AG09319 (cell line): ENCODE measurements around the gene MRPL47.

Experiments used
- DNase-seq: peaks from one replicate; pipeline ENCODE4 v3.0.0-alpha.2; 2010; ENCODE audit warnings: low read depth; ENCODE audit errors: extremely low read depth
- TF ChIP-seq, protein P1 (sequence below): IDR thresholded peaks from 2 replicates; pipeline ENCODE4 v1.5.1; 2011; ENCODE audit warnings: low read depth, mild to moderate bottlenecking, inconsistent platforms, low read length, moderate library complexity

The MRPL47 gene

DNA sequence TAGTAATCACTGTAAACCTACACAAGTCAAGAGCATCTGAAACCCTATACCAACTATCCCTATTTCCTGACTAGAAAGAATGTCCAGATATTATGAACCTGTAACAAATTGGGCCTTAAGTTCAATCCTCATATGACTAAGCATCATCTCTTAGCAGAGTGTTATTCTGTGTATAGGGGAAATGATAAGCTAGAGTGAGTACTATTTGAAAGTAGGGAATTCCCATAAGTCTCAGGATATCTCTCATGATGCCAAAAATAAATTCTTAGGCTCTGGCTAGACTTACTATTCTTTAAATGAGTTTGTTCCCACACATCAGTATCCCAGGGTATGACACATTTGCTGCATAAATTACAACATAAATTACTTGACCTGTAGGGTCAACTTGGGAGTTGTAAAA is 15.3 kb downstream of the MRPL47 start:
- DNase-seq = no peak
- TF ChIP-seq, protein P1, sequence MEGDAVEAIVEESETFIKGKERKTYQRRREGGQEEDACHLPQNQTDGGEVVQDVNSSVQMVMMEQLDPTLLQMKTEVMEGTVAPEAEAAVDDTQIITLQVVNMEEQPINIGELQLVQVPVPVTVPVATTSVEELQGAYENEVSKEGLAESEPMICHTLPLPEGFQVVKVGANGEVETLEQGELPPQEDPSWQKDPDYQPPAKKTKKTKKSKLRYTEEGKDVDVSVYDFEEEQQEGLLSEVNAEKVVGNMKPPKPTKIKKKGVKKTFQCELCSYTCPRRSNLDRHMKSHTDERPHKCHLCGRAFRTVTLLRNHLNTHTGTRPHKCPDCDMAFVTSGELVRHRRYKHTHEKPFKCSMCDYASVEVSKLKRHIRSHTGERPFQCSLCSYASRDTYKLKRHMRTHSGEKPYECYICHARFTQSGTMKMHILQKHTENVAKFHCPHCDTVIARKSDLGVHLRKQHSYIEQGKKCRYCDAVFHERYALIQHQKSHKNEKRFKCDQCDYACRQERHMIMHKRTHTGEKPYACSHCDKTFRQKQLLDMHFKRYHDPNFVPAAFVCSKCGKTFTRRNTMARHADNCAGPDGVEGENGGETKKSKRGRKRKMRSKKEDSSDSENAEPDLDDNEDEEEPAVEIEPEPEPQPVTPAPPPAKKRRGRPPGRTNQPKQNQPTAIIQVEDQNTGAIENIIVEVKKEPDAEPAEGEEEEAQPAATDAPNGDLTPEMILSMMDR = no peak

DNA sequence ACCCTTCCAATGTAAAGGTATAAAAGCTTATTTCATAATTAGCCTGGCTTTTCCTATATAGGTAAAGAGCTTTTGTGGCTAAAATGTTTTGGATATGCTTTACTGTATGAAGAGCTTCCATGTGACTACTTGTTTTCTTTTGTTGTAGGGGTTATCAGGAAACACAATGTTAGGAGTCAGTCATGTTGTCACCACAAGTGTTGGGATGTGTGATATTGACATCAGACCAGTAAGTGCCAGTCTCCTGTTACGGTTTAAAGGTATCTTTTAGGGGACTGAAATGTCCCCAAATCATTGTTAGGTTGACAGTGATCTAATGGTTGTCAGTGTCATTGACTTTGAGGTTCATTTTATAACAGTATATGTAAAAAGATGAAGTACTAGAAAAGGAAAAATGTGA is 23.4 kb downstream of the MRPL47 start:
- TF ChIP-seq, protein P1 = no peak
- no peak for DNase-seq

DNA sequence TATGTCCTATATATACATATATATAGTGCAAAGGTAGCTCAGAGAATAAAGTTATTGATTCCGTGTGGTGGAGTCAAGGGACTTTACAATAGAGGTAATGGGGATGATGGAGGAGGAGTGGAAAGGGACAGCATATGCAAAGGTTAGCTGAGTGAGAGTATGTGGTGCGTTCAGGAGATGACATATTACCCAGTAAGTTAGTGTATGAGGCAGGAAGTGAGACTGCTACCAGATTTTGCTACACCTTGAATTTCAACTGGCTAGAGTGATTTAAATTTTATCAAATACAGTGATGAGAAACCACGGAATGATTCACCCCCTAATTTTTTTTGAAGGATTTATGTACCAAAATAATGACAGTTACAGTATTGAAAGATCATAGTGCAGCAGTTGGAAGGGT is 38.9 kb downstream of the MRPL47 start:
- TF ChIP-seq, protein P1 = no peak
- no peak for DNase-seq

DNA sequence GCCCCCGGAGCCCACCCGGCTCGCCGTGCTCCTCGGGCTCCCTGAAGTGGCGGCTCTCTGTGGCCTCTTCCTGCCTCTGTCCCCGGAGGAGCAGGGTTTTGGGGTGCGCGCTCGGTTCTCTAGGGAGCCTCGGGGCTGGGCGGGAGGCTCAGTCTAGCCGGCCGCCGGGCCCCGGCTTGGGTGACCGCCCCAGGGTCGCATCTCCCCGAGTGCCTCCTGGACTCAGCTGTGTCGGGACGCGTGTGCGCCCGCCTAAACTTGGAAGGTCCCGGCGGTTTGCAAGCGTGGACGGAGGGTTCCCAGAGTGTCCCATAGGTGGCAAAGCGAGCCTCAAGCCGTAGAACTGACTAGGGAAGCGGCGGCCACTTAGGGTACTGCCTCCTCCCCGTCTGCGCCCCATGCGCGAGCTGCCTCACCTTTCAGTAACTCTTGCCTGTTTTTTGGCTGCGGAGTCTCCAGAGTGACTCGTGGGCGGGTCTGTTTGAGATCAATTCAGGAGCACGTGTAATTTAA is 41.1 kb downstream of the MRPL47 start:
- TF ChIP-seq, protein P1 = peak; percentile 39
- peak; percentile 23 for DNase-seq

DNA sequence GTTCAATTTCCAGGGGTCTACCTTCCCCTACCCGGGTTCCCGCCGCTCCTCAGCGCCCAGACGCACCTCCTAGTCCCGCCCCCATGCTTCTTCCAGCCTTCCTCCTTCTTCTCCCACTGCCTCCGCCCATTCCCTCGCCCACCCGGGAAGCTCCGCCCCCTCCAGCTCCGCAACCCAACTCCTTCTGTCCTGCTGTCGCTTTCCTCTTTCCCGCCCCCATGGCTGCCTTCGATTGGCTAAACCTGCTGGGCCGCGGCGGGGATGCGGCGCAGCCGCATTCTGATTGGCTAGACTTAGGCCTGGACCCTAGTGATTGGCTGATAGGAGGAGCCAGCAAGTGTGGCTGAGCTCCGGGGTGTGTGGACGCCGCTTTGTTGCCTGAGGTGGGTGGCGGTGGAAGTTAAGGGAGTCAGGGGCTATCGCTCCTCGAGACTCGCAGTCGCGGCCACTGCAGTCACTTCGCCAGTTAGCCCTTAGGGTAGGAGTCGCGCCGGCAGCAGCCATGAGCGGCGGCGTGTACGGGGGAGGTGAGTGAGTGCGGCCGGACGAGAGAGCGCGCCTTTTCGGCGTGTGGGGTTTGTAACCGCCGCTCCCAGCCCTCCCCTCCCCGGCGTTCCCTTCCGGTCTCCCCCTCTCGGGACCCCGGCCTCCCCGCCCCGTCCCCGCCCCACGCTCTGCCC is 41.7 kb downstream of the MRPL47 start, which contains the start of gene ACTL6A:
ACTL6A (plus strand) TSS at position 336 of the 680 bp plus-strand sequence; CDS start at position 503, 167 bp downstream.
- DNase-seq = peak; percentile 98
- TF ChIP-seq, protein P1 = no peak

DNA sequence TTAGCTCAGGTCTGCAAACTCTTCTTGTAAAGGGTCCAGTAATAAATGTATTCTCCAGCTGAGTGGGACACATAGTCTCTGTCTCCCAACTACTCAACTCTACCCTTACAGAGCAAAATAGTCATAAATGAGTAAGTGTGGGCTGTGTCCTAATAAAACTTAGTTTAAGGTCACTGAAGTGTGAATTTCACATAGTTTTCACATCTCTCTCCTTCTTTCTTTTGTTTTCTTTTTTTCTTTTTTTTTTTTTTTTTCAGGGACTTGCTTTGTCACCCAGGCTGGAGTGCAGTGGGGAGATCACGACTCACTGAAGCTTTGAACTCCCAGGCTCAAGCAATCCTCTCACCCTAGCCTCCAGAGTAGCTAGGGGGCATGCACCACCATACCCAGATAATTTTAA is 43.6 kb downstream of the MRPL47 start:
- DNase-seq = no peak
- TF ChIP-seq, protein P1 = no peak

DNA sequence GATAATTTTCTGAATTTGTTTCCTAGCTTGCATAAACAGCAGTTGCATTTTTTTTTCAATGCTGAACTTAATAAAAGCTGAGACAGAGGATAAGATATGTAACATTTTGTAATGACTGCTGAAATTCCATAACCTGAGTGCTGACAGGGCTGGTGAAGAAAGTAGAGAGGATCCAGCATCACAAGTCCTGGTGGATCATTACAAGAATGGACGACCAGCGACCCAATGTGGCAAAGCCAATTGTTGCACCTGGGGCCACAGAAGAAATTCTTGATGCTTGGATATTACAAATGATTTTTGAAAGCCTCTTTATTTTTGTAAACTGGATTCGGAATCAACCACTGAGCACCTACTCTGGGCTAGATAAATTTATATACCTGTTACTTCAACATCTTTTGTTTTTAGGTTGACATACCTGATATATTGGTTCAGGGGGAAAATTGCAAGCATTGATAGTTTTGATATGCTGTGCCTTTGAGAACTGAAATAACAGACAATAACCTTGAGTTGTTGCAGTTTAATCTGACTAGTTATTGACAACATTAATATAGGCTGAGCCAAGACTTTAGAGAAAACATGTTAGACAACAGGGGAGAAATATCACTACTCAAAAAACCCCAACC is 45.6 kb downstream of the MRPL47 start:
- TF ChIP-seq, protein P1 = peak; percentile 91
- peak; percentile 38 for DNase-seq
